H54 (cell line): ENCODE measurements around the gene PLCL1.

Source experiments
- DNase-seq: peaks from one replicate; pipeline ENCODE4 v3.0.0; 2011; ENCODE audit warnings: low spot score, mixed read lengths; ENCODE audit not compliant: insufficient read length
- FAIRE-seq: peaks from 3 replicates; lab custom pipeline; 2011; peaks lifted over from hg19 to GRCh38; lab: Jason Lieb, UNC
- POLR2A ChIP-seq: IDR thresholded peaks from 2 replicates; pipeline ENCODE4 v1.6.1; 2011; ENCODE audit warnings: low read depth, mild to moderate bottlenecking, low read length

PLCL1 gene

GRCh38 chr2:197857476-197858107 is 53.2 kb downstream of the PLCL1 start:
- DNase-seq (no peak), FAIRE-seq (no peak)
- TF ChIP-seq POLR2A, result no peak

- TF ChIP-seq POLR2A, result no peak
- DNase-seq, result no peak
- no peak for FAIRE-seq
Observed at GRCh38 chr2:197858607-197859140, 54.3 kb downstream of the PLCL1 start.

- FAIRE-seq (no peak), DNase-seq (no peak)
- no peak for TF ChIP-seq POLR2A
Observed at GRCh38 chr2:197862246-197862955, 58.0 kb downstream of the PLCL1 start.

GRCh38 chr2:197863744-197864143 is 59.4 kb downstream of the PLCL1 start:
- no peak for FAIRE-seq
- TF ChIP-seq POLR2A, result no peak
- no peak for DNase-seq

GRCh38 chr2:197866455-197866854 is 62.1 kb downstream of the PLCL1 start:
- no peak for TF ChIP-seq POLR2A
- FAIRE-seq (no peak), DNase-seq (no peak)

GRCh38 chr2:197867033-197867432 is 62.6 kb downstream of the PLCL1 start:
- DNase-seq (no peak), FAIRE-seq (no peak)
- no peak for TF ChIP-seq POLR2A

- TF ChIP-seq POLR2A, result no peak
- FAIRE-seq, result no peak
- DNase-seq, result no peak
Observed at GRCh38 chr2:197867624-197868023, 63.2 kb downstream of the PLCL1 start.

GRCh38 chr2:197868206-197868605 is 63.8 kb downstream of the PLCL1 start:
- TF ChIP-seq POLR2A, result no peak
- DNase-seq (no peak), FAIRE-seq (no peak)

GRCh38 chr2:197869041-197869440 is 64.6 kb downstream of the PLCL1 start:
- TF ChIP-seq POLR2A, result no peak
- no peak for FAIRE-seq
- no peak for DNase-seq

- FAIRE-seq (no peak), DNase-seq (no peak)
- TF ChIP-seq POLR2A, result no peak
Observed at GRCh38 chr2:197869501-197870111, 65.2 kb downstream of the PLCL1 start.

GRCh38 chr2:197870137-197870536 is 65.7 kb downstream of the PLCL1 start:
- DNase-seq (no peak), FAIRE-seq (no peak)
- TF ChIP-seq POLR2A, result no peak

- no peak for FAIRE-seq
- no peak for TF ChIP-seq POLR2A
- no peak for DNase-seq
Observed at GRCh38 chr2:197871780-197872456, 67.5 kb downstream of the PLCL1 start.

- no peak for DNase-seq
- FAIRE-seq, result no peak
- TF ChIP-seq POLR2A, result no peak
Observed at GRCh38 chr2:197873293-197873701, 68.9 kb downstream of the PLCL1 start.

GRCh38 chr2:197875763-197876162 is 71.4 kb downstream of the PLCL1 start:
- no peak for TF ChIP-seq POLR2A
- DNase-seq, result no peak
- FAIRE-seq, result no peak
